HEK293T (cell line): ENCODE results near the gene ASCL5.

Experiments used
- CTCF ChIA-PET: fragments of 350-600 bp; formaldehyde crosslinking; extraction: SDS; loops from one replicate; lab custom pipeline; 2021; ENCODE audit warnings: antibody characterized with exemption, inconsistent platforms; lab: Yijun Ruan, JAX
- POLR2A ChIA-PET: fragments of 350-600 bp; formaldehyde crosslinking; extraction: SDS; loops from one replicate; lab custom pipeline; 2020; ENCODE audit warnings: antibody characterized with exemption, inconsistent platforms; lab: Yijun Ruan, JAX
- DNase-seq: peaks from one replicate; pipeline ENCODE4 v3.0.0; 2012; ENCODE audit warnings: mixed read lengths; ENCODE audit errors: extremely low spot score
- ARNT ChIP-seq: fragments of 450-650 bp; IDR thresholded peaks from 2 replicates; pipeline ENCODE4 v1.6.1; 2017; ENCODE audit warnings: mild to moderate bottlenecking
- BHLHE40 ChIP-seq: fragments of 450-650 bp; IDR thresholded peaks from 2 replicates; pipeline ENCODE4 v1.6.1; 2016; ENCODE audit warnings: mild to moderate bottlenecking, moderate library complexity, borderline replicate concordance
- CTBP1 ChIP-seq: fragments of 450-650 bp; IDR thresholded peaks from 2 replicates; pipeline ENCODE4 v1.6.1; 2016; ENCODE audit warnings: borderline replicate concordance
- ELF4 ChIP-seq: fragments of 450-650 bp; IDR thresholded peaks from 2 replicates; pipeline ENCODE4 v1.6.1; 2017; ENCODE audit warnings: antibody characterized with exemption
- FOXA1 ChIP-seq: fragments of 450-650 bp; IDR thresholded peaks from 2 replicates; pipeline ENCODE4 v1.6.1; 2016; ENCODE audit warnings: mild to moderate bottlenecking
- FOXK2 ChIP-seq: fragments of 450-650 bp; IDR thresholded peaks from 2 replicates; pipeline ENCODE4 v1.6.1; 2016; ENCODE audit warnings: mild to moderate bottlenecking
- FOXM1 ChIP-seq: fragments of 450-650 bp; IDR thresholded peaks from 2 replicates; pipeline ENCODE4 v1.6.1; 2017; ENCODE audit warnings: mild to moderate bottlenecking, borderline replicate concordance
- HDGF ChIP-seq: fragments of 450-650 bp; IDR thresholded peaks from 2 replicates; pipeline ENCODE4 v1.6.1; 2017; ENCODE audit warnings: antibody characterized with exemption, borderline replicate concordance
- L3MBTL2 ChIP-seq: fragments of 450-650 bp; conservative IDR thresholded peaks from 2 replicates; pipeline ENCODE4 v1.6.1; 2016; ENCODE audit warnings: mild to moderate bottlenecking
- LEF1 ChIP-seq: fragments of 450-650 bp; IDR thresholded peaks from 2 replicates; pipeline ENCODE4 v1.6.1; 2017; ENCODE audit warnings: mild to moderate bottlenecking, borderline replicate concordance
- NFRKB ChIP-seq: fragments of 450-650 bp; IDR thresholded peaks from 2 replicates; pipeline ENCODE4 v1.6.1; 2016; ENCODE audit warnings: mild to moderate bottlenecking, moderate library complexity
- SP1 ChIP-seq: fragments of 450-650 bp; IDR thresholded peaks from 2 replicates; pipeline ENCODE4 v1.6.1; 2017
- SUZ12 ChIP-seq: fragments of 450-650 bp; IDR thresholded peaks from 2 replicates; pipeline ENCODE4 v1.6.1; 2016; ENCODE audit warnings: mild to moderate bottlenecking
- TARDBP ChIP-seq: fragments of 450-650 bp; IDR thresholded peaks from 2 replicates; pipeline ENCODE4 v1.6.1; 2016
- ZNF384 ChIP-seq: fragments of 450-650 bp; IDR thresholded peaks from 2 replicates; pipeline ENCODE4 v1.6.1; 2016
- TF ChIP-seq, protein P1 (sequence below): fragments of 450-650 bp; IDR thresholded peaks from 2 replicates; pipeline ENCODE4 v1.6.1; 2016

Gene ASCL5

DNA sequence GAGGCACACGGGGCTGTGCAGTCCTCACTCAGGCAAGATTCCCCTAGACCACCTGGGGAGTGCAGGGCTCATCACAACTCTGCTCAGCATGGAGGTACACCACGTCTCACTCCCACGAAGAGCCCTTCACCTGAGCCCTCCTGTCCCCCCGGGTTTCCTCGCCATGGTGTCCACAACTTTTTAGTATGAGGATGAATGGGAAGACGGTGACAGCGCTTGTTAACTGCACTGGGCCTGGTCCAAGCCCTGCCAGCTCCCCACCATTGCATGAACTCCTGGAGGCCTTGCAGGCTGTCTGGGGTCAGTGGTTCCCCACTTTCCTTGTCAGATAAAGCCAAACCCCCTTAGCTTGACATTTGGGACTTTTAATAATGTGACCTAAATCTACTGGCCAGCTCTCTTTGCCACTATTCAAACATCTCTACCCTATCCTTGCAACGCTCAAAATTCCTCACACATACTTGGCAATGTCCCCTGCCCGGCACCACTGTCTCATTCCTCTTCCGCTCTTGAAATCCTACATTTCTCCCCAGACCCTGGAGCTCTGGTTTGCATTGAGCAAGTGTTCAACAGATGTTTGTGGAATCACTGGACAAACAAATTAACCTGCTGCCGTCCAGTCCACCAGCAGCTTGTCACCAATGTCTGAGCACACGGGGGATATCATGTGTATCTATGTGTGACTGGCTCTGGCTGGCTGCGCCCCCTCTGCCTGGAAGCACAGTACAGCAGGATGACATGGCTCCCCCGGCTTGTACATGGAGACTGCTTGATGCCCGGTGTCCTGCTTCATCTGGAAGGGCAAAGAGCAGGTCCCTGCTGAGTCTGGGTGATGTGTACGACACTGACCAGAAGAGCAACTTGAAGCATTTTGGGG, 16.1 kb upstream of the ASCL5 start:
- no peak for DNase-seq
- CTCF ChIA-PET, result no interaction called here
- TF ChIP-seq BHLHE40 (no peak), SUZ12 (no peak), LEF1 (no peak)
- TF ChIP-seq, protein P1, sequence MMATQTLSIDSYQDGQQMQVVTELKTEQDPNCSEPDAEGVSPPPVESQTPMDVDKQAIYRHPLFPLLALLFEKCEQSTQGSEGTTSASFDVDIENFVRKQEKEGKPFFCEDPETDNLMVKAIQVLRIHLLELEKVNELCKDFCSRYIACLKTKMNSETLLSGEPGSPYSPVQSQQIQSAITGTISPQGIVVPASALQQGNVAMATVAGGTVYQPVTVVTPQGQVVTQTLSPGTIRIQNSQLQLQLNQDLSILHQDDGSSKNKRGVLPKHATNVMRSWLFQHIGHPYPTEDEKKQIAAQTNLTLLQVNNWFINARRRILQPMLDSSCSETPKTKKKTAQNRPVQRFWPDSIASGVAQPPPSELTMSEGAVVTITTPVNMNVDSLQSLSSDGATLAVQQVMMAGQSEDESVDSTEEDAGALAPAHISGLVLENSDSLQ, result no peak
- POLR2A ChIA-PET, result no interaction called here

DNA sequence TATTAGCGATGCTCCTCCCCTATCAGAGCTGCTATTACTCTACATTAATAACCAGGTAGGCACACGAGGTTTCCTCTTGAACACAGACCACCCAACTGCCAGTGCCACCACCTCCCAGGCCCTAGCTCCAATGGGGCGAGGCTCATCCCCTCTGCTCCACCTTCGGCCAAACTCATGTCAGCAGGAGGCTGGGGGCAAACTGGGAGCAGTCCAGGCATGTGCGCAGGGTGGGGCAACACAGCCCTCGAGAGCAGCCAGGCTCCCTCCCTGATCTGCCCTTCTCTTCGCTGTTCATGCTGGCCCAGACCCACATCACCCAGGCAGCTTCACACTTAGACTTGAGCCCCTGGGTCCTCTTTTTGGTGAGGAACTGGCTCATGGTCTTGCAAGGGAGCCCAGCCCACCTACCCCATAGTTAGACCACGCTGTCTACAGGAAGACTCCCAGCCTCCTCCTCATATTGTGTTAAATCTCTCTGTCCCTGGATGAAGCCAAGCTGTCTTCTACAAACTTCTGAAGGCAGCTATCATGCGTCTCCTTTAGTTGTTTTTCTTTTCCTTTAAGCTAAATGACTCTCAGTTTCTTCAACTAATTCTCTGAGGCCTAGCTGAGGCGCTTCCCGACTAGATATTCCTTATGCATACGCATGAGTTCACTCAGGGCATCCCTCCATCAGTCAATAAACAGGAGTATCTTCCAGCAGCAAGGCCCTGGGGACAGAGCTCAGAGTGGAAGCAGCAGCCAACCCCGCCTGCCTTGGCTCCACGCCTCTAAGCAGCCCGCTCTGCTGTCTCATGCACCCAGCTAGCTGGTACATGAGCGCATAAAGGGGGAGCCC, 15.2 kb upstream of the ASCL5 start:
- no peak for DNase-seq
- ChIA-PET CTCF (no interaction called here), POLR2A (no interaction called here)
- no peak for TF ChIP-seq FOXA1
- TF ChIP-seq TARDBP, result no peak
- TF ChIP-seq FOXK2, result no peak
- TF ChIP-seq ARNT, result no peak
- TF ChIP-seq HDGF, result no peak
- TF ChIP-seq SUZ12, result no peak

DNA sequence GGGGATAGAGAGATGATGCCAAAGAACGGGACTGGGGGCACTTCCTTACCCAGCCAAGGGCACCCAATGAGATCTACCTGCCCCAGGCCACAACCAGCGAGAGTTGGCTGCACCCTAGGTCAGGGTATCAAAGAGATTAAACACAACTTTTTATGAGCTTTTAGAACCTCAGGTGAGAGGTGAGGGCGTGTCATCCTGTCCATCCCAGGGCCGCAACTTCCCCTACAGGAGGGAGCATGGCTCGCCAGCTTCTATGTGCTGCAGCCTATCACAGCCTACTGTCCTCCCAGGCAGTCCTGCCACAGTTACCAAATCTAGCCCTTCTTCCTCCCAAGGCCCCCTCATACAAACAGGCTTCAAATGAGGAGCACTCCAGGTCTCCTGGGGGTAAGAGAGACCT, 14.4 kb upstream of the ASCL5 start:
- ChIA-PET POLR2A (no interaction called here), CTCF (no interaction called here)
- no peak for DNase-seq
- no peak for TF ChIP-seq ELF4
- no peak for TF ChIP-seq FOXK2
- no peak for TF ChIP-seq ARNT
- no peak for TF ChIP-seq HDGF
- no peak for TF ChIP-seq ZNF384
- no peak for TF ChIP-seq L3MBTL2
- TF ChIP-seq LEF1, result no peak

DNA sequence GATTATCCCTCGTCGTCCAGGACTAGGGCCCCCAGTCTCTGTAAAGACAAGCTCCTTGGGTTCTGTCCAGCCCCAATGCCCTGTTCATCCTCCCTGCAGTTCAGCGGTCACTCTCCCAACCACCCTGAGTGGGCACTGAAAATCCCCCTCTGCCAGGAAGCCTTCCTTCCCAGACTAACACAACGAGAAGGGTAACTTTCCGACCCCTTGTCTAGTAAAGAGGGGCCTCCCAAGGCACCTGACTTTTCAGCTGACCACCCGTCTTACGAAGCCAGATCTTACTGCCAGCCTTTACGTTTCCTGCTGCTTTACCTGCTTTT, 13.9 kb upstream of the ASCL5 start:
- CTCF ChIA-PET, result no interaction called here
- DNase-seq, result no peak
- POLR2A ChIA-PET, result no interaction called here
- TF ChIP-seq ZNF384 (no peak), ELF4 (no peak), LEF1 (no peak), CTBP1 (no peak), FOXM1 (no peak), HDGF (no peak), L3MBTL2 (no peak), BHLHE40 (no peak), NFRKB (no peak), FOXK2 (no peak), SP1 (no peak), SUZ12 (no peak), FOXA1 (no peak), ARNT (no peak), TARDBP (no peak)
- TF ChIP-seq, protein P1, result no peak

DNA sequence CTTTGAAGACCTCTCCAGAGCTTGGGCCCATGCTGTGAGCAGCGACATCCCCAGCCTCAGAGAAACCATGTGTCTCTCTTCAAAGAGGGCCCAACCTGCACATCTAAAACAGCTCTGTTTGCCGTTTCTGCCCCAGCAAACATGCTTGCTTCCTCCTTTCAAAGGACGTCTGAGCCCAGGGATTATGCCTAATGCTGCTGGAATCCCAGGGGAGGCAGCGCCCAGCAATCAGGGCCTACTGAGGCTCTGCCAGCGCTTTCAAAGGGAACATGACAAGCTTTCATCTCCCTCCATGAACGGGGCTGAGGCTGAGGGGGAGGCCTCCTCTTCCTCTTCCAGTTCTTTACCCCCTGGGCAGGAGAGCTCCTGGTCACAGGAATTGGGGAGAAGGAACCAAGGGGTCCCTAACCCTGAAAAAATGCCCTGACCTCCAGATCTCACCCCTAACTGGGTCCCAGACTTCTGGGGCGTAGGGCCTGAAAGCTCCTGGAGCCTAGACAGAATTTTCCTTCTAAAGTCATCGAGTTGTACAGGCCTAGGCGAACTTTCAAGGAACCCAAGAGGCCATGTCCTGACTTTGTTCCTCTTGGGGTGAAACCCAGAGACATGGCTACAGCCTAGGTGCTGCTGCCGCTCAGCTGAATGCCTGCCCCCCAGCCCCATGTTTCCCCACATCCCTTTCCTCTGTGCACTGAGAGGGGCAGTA, 13.4 kb upstream of the ASCL5 start:
- TF ChIP-seq ELF4 (no peak), FOXA1 (no peak)
- CTCF ChIA-PET, result no interaction called here
- POLR2A ChIA-PET, result no interaction called here
- DNase-seq, result no peak

DNA sequence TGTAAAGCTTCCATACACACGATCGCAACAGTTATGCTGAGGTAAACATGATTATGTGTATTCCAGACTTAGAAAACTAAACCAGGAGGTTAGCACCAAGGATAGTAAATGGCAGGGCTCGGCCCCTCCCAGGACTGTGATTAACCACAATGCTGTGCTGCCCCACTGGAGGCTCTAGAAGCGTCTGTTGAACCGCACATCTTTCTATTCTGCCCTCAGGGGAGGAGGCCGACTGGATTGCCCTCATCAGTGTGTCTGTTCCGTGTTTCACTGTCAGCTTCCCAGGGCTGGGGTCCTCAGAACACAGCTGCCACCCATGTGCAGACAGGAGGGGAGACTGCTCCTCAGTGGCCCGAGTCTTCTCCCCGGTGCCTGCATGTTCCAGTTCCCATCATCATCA, 12.8 kb upstream of the ASCL5 start:
- no peak for TF ChIP-seq NFRKB
- TF ChIP-seq, protein P1, result no peak
- TF ChIP-seq CTBP1, result no peak
- no peak for TF ChIP-seq BHLHE40
- no peak for TF ChIP-seq FOXM1
- no peak for TF ChIP-seq FOXA1
- TF ChIP-seq ARNT, result no peak
- no peak for DNase-seq
- ChIA-PET CTCF (no interaction called here), POLR2A (no interaction called here)
